Measurements from ENCODE around the gene SERF2.

GRCh38 chr15:43789409-43789808, 2.7 kb upstream of the SERF2 start:
- TF ChIP-seq POLR2A (IDR thresholded peaks at IDR 0.05) (no peak), POLR2AphosphoS5 (IDR thresholded peaks at IDR 0.05) (no peak)
- TF ChIP-seq, protein P1, sequence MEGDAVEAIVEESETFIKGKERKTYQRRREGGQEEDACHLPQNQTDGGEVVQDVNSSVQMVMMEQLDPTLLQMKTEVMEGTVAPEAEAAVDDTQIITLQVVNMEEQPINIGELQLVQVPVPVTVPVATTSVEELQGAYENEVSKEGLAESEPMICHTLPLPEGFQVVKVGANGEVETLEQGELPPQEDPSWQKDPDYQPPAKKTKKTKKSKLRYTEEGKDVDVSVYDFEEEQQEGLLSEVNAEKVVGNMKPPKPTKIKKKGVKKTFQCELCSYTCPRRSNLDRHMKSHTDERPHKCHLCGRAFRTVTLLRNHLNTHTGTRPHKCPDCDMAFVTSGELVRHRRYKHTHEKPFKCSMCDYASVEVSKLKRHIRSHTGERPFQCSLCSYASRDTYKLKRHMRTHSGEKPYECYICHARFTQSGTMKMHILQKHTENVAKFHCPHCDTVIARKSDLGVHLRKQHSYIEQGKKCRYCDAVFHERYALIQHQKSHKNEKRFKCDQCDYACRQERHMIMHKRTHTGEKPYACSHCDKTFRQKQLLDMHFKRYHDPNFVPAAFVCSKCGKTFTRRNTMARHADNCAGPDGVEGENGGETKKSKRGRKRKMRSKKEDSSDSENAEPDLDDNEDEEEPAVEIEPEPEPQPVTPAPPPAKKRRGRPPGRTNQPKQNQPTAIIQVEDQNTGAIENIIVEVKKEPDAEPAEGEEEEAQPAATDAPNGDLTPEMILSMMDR (IDR thresholded peaks at IDR 0.05) = no peak

Measured in breast epithelium (tissue), 3 donors.